ENCODE results near the gene JDP2.

- no peak for TF ChIP-seq GATA3 (IDR thresholded peaks at IDR 0.05; ENCODE audit: low read depth, low read length)
- TF ChIP-seq GATA2 (IDR thresholded peaks at IDR 0.05; ENCODE audit: low read depth, low read length) = no peak
Observed at GRCh38 chr14:75487155-75487671, 59.4 kb downstream of the JDP2 start.
